GM21447 (cell line): ENCODE measurements around the gene ZBTB46.
"Not testable (repeated sequence)": the region's sequence is repeated elsewhere in the genome, so short reads cannot be mapped to it uniquely, and the experiment has no call there.

Experiments
- ATAC-seq: cut with Tn5 transposase; IDR thresholded peaks from one replicate; pipeline ENCODE4 v1.9.1; 2021; ENCODE audit not compliant: unreplicated experiment

Gene ZBTB46

DNA sequence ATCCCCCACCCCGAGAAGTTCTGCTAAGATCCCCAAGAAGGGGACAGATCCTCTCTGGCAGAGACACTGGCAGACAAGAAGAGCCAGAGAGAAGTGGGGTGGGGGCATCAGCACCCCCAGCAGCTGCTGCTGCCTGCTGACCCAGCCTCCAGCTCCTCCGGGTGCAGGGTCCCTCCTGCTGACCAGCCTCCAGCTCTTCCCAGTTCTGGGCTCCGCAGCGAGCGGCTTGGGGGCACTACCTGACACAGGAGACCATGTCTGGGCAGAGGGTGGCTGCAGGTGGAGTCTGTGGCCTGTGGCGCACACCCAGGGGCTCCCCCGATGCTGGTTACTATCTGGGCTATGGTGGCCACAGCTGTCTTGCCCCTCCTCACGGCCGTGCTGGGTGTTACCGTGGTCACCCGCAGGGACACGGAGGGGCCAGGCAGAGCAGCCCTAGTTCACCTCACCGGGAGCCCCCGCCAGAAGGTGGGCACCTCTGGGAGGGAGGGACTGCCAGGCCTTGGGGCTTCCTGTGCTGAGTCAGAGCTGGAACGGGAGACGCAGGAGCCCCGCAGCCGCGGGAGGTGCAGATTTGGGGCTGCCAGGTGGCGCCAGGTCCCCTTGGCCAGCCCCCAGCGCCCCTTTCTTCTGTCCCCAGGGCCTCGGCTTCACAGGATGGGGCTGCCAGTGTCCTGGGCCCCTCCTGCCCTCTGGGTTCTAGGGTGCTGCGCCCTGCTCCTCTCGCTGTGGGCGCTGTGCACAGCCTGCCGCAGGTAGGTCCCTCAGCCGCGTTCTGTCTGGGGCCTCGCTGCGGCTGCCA, 94.0 kb downstream of the ZBTB46 start:
- no peak for ATAC-seq

DNA sequence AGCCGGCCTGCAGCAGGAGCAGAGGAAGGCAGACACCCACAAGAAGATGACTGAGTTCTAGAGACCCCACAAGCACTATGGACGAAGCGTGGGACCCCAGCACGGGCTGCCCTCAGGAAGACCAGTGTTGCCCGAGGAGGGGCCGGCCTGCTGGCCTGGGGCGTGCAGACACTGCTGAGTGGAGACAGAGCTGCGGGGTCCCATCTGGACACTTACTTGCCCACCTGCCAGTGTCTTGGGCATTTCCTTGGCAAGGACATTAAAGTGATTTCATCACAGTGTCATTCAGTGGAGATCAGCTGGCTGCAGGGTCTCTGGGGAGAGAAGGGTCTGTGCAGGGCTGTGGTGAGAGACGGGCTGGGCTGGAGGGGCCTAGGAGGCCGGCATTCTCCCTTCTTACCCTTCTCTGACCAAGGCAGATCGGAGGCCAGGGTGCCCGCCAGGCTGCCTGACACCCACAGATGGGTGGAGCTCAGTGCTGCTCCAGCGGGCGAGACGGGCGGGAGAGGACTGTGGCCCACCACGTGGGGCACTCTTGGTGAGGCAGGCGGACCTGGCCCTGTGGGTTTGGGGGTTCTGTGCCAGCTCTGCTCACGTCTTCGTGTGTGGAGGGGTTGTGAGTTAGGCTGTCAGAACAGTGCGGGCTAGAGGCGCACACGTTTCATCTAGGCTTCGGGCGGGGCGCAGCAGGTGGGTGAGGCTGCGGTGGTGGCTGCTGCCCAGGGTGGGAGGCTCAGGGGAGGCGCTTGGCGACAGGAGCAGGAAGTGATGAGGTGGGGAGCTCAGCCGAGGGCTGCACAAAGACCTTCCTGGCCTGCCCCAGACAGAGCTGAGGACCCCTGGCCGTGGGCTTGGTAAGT, 95.0 kb downstream of the ZBTB46 start, which contains the start of gene LIME1:
Gene LIME1, plus strand, starts transcription at position 806 of the 860 bp plus-strand sequence. CDS start 886 bp downstream, outside the sequence.
- no peak for ATAC-seq

DNA sequence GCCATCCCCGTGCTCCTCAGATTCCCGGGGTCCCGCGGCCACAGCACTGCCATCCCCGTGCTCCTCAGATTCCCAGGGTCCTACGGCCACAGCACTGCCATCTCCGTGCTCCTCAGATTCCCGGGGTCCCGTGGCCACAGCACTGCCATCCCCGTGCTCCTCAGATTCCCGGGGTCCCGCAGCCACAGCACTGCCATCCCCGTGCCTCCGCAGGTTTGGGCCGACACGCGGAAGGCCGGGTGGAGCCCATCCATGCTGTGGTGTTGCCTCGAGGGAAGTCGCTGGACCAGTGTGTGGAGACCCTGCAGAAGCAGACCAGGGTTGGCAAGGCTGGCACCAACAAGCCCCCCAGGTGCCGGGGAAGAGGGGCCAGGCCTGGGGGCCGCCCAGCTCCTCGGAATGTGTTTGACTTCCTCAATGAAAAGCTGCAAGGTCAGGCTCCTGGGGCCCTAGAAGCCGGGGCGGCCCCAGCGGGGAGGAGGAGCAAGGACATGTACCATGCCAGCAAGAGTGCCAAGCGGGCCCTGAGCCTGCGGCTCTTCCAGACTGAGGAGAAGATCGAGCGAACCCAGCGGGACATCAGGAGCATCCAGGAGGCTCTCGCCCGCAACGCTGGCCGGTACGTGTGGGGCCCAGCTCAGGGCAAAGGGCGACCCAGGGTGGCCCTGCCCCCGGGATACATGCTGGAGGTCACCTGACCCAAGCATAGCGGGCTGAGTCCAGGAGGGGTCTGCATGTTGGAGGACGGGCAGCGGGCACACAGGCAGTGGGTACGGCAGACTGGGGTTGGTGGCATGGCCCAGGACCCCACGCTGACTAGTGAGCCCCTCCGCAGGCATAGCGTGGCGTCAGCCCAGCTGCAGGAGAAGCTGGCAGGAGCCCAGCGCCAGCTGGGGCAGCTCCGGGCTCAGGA, 95.9 kb downstream of the ZBTB46 start:
- ATAC-seq, result no peak

DNA sequence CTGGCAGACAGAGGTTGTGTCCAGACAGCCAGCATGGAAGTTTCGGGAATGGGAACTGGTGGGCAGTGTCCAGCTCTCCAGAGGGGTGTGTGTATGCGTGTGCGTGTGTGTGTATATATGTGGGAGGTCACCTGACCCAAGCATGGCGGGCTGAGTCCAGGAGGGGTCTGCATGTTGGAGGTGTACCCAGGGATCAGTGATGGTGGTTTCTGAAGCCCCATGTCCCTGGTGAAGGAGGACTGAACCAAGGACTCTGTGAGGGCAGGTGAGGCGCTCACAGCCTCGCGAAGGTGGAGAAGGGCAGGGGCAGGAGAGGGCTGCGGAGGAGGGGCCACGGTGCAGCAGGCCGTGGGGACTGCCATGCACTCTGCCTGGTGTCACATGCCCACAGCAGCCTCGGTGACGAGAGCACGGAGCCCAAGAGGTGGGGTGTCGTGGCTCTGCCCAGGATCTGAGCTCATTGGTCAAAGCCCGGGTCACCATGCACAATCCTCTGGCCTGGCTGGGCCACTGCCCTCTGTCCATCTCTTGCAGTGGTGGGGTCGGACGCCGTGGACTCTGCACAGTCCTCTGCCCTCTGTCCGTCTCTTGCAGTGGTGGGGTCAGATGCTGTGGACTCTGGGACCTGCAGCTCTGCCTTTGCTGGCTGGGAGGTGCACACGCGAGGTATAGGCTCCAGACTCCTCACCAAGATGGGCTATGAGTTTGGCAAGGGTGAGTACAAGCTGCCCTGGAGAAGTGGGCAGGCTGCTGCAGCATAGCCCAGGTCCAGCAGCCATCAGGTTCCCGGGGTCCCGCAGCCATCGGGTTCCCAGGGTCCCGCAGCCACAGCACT, 96.7 kb downstream of the ZBTB46 start:
- ATAC-seq, result no peak

DNA sequence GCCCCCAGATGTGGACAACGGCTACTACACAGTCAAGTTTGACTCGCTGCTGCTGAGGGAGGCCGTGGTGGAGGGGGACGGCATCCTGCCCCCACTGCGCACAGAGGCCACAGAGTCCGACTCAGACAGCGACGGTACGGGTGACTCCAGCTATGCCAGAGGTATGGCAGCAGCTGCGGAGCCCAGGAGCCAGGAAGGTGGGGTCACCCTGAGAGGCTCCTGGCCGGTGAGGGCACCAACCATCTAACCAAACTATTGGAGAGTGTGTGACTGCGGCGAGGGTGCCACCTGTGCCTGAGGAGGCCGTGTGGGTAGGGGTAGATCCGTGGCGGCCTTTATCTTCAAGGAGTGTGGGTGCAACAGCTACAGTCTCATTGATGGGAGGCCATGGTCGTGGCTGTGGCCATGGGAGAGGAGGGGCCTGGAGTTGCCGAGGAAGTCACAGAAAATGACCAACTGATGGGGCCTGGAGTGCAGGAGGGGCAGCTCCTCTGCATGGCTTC, 97.4 kb downstream of the ZBTB46 start:
- no peak for ATAC-seq

DNA sequence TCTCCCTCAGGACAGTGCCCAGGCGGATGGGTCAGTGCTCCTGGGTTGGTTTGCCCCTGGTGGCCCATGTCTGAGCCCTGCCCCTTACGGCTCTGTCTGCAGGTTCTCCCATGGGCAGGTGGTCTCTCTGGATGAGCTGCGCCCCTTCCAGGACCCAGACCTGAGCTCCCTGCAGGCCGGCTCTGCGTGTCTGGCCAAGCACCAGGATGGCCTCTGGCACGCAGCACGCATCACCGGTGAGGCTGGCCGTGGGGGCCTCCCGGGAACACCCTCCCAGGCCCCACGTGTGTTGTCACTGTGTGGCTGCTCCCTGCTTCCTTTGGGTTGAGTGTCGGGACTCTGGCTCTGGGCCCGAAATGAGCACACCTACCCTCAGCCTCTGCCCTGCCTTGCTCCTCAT, 97.9 kb downstream of the ZBTB46 start:
- no peak for ATAC-seq

DNA sequence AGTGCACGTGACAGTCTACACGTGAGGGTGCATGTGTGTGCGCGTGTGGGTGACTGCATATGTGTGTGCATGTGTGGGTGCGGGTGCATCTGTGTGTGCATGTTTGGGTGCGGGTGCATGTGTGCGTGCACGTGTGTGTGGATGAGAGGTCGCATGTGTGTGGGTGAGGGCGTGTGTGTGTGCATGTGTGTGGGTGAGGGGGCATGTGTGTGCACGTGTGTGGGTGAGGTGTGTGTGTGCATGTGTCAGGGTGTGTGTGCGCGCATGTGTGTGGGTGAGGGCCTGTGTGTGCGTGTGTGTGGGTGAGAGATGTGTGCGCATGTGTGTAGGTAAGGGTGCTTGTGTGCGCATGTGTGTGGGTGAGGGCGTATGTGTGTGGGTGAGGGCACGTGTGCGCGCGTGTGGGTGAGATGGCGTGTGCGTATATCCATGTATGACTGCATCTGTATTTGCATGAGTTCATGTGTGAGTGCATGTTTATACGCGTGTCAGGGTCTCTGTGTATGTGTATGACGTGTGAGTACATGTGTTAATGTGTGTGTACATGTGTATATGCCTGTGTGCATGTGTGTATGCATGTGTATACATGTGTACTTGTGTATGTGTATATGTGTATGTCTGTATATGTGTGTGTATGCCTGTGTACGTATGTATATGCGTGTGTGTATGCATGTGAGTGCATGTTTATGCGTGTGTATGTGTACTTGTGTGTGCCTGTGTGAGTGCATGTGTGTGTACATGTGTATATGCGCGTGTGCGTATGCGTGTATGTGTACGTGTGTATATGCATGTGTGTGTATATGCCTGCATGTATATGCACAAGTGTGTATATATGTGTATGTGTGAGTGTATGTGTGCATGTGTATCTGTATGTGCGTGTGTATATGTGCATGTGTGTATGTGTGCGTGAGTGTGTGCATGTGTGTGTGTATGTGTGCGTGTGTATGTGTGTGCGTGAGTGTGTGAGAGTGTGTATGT, 98.7 kb downstream of the ZBTB46 start:
- ATAC-seq, result no peak

DNA sequence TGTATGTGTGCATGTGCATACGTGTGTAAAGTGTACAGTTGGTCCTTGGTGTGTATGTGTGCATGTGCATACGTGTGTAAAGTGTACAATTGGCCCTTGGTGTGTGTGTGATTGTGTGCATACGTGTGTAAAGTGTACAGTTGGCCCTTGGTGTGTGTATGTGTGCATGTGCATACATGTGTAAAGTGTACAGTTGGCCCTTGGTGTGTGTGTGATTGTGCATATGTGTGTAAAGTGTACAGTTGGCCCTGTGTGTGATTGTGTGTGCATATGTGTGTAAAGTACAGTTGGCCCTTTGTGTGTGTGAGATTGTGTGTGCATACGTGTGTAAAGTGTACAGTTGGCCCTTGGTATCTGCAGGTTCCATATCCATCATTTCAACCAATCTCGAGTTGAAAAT, 99.7 kb downstream of the ZBTB46 start:
- no peak for ATAC-seq

DNA sequence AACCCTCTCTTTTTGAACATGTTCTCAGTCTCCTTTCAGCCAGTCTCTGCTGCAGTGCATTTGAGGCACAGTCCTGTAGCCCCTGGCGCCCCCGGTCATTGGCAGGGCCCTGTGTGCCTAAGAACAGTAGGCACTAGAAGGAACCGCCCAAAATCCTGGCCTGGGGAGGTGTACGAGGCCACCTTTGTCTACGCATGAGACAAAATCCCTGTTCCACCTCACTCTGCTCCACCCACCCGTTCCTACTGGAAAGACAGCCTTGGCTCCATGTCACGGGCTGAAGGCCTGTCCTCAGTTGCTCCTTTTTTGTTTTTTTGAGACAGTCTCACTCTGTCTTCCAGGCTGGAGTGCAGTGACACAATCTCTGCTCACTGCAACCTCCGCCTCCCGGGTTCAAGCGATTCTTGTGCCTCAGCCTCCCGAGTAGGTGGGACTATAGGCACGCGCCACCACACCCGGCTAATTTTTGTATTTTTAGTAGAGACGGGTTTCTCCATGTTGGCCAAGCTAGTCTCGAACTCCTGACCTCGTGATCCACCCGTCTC, 100.8 kb downstream of the ZBTB46 start:
- ATAC-seq, result not testable (repeated sequence)

DNA sequence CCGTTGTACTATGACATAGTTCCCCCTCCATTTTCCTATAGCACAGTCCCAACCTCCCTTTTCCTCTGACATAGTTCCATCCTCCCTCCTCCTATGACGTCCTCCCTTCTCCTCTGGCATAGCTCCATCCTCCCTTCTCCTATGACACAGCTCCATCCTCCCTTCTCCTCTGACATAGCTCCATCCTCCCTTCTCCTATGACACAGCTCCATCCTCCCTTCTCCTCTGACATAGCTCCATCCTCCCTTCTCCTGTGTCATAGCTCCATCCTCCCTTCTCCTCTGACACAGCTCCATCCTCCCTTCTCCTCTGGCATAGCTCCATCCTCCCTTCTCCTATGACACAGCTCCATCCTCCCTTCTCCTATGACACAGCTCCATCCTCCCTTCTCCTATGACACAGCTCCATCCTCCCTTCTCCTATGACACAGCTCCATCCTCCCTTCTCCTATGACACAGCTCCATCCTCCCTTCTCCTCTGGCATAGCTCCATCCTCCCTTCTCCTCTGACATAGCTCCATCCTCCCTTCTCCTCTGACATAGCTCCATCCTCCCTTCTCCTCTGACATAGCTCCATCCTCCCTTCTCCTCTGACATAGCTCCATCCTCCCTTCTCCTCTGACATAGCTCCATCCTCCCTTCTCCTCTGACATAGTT, 108.0 kb downstream of the ZBTB46 start:
- not testable (repeated sequence) for ATAC-seq

DNA sequence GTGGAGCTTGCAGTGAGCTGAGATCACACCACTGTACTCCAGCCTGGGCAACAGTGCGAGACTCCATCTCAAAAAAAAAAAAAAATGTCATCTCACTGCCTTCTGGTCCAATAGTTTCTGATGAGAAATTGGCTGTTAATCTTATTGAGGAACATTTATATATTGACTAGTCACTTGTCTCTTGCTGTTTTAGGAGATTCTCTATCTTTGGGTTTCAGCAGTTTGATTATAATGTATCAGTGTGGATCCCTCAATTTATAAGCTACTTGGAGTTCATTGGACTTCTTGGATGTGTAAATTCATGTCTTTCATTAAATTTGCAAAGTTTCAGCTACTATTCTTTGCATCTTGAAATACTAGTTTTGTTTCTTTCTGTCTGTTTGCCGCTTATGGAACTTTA, 112.1 kb downstream of the ZBTB46 start:
- ATAC-seq, result no peak

DNA sequence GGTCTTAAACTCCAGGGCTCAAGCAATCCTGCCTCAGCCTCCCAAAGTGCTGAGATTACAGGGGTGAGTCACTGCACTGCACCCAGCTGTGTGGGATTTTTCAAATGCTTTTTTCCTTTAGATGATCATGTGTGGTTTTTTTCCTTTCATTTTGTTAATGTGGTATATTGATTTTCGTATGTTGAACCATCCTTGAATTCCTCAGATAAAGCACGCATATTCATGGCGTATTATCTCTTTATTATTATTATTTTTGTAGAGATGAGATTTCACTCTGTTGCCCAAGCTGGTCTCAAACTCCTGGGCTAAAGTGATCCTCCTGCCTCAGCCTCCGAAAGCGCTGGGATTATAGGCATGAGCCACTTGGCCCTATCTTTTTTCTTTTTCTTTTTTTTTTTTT, 116.2 kb downstream of the ZBTB46 start:
- ATAC-seq, result no peak

DNA sequence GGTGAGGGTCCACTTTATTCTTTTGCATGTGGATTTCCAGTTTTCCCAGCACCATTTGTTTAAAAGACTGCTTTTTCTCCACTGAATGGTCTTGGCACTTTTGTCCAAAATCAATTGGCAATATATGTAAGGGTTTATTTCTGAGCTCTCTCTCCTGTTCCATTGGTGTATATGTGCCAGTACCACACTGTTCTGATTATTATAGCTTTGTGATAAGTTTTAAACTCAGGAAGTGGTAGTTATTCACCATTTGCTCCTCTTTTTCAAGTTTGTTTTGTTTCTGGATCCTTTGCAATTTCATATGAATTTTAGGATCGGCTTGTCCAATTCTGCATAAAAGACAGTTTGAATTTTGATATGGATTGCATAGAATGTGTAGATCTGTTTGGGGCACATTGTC, 118.9 kb downstream of the ZBTB46 start:
- no peak for ATAC-seq

DNA sequence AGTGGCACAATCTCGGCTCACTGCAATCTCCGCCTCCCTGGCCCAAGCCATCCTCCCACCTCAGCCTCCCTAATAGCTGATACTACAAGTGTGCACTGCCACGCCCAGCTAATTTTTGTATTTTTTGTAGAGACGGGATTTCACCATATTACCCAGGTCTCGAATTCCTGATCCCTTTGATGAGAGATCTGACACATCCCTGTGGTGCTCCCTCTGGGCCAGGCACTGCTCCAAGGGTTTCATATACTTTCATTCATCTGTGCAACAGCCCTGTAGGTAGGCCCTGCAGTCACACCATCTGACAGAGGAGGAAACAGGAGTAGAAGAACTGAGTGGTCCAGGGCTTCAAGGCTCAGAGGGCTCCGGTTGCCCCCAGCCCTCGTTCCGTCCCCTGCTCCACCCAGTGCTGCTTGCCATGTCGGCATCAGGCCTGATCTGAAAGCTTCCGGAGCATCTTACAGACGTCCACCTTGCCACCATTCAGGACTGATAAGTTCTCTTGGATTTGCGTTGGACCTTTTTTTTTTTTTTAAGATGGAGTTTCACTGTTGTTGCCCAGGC, 119.9 kb downstream of the ZBTB46 start:
- no peak for ATAC-seq

DNA sequence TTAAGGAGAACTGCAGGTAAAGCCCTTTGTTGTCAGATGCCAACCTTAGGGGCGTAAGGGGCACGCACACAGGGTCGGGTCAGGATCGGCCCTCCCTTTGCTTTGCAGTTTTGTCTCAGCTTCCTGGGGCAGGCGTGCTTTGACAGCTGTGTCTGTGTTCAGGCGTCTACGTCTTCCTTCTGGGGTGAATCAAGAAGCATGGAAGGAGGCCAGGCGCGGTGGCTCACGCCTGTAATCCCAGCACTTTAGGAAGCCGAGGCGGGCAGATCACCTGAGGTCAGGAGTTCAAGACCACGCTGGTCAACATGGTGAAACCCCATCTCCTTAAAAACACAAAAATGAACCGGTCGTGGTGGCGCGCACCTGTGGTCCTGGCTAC, 121.9 kb downstream of the ZBTB46 start:
- ATAC-seq, result no peak

DNA sequence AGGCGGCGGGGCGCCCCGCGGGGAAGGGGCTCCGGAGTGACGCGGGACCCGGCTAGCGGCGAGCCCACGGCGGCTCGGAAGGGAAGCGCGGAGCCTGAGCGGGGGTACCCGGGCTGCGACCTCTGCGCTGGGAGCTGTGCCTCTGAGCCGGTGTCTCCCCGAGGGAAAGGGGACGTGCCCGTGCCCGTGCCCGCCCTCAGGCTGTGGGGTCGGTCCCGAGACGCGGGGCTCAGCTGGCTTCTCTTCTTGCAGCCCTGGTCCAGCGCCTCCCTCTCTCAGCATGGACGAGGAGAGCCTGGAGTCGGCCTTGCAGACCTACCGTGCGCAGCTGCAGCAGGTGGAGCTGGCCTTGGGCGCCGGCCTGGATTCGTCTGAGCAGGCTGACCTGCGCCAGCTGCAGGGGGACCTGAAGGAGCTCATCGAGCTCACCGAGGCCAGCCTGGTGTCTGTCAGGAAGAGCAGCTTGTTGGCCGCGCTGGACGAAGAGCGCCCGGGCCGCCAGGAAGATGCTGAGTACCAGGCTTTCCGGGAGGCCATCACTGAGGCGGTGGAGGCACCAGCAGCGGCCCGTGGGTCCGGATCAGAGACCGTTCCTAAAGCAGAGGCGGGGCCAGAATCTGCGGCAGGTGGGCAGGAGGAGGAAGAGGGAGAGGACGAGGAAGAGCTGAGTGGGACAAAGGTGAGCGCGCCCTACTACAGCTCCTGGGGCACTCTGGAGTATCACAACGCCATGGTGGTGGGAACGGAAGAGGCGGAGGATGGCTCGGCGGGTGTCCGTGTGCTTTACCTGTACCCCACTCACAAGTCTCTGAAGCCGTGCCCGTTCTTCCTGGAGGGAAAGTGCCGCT, 122.5 kb downstream of the ZBTB46 start:
- no peak for ATAC-seq
